HCT116 (cell line): Measurements from ENCODE around the gene EVL. TPM values are rescaled to one million over a fixed set of nuclear protein-coding genes. Genes with fewer than 3 reads are reported as not detected.

Source experiments
- ATAC-seq: fragments of 200-7000 bp; cut with Tn5 transposase; 2 replicates; pipeline ENCODE4 v1.9.1; 2020; ENCODE audit warnings: mild to moderate bottlenecking, moderate library complexity
- BruUV-seq: library from RNA; stranded (reverse); fragments of 400-500 nt; replicated peaks from 2 replicates; lab custom pipeline; 2021; lab: Mats Ljungman, UMichigan
- CTCF ChIA-PET: fragments of 300-600 bp; sonication (Branson Sonifier 250); formaldehyde crosslinking; loops from one replicate; lab custom pipeline; 2021; ENCODE audit warnings: antibody characterized with exemption; lab: Charles Lee
- POLR2A ChIA-PET: fragments of 300-600, 350-600 bp; sonication (Branson Sonifier 250); formaldehyde crosslinking; loops from one replicate; lab custom pipeline; 2021; ENCODE audit warnings: antibody characterized with exemption; lab: Charles Lee
- RAD21 ChIA-PET, 2 experiments: fragments of 300-600 bp; sonication (Branson Sonifier 250); formaldehyde crosslinking; loops; one replicate each; lab custom pipeline; 2023; ENCODE audit warnings: low total read pairs in 2 of 2; ENCODE audit not compliant: uncharacterized antibody in 2 of 2, unreplicated experiment in 2 of 2, low non-redundant PET in 1 of 2; lab: Charles Lee
- DNase-seq: peaks from one replicate; pipeline ENCODE4 v3.0.0-alpha.2; 2010; ENCODE audit warnings: low read depth, low spot score
- H2AFZ ChIP-seq: fragments of 200-600 bp; shearing (Covaris generic), sonication (generic); 2 replicates; pipeline ENCODE4 v1.6.1; 2017; ENCODE audit warnings: low read depth, mixed run types, mixed read lengths, antibody characterized with exemption, low read length; ENCODE audit not compliant: poor library complexity, severe bottlenecking
- H3K27ac ChIP-seq: 2 replicates; pipeline ENCODE4 v1.5.1; 2012; ENCODE audit warnings: low read depth, low read length
- H3K27me3 ChIP-seq: fragments of 200-600 bp; sonication (generic); 2 replicates; pipeline ENCODE4 v1.6.1; 2016; ENCODE audit warnings: mixed run types, low read length, mixed read lengths; ENCODE audit not compliant: insufficient read depth
- H3K36me3 ChIP-seq, 2 experiments: fragments of 200-500 bp in 1 of 2; fragments of 200-600 bp in 1 of 2; sonication (Bioruptor generic) in 1 of 2; sonication (generic) in 1 of 2; 2 replicates each; pipeline versions ENCODE4 v1.5.1 to v1.6.1; 2014 to 2016; ENCODE audit warnings: low read length in 2 of 2, inconsistent platforms in 1 of 2, mixed read lengths in 1 of 2, mixed run types in 1 of 2; ENCODE audit not compliant: insufficient read depth in 2 of 2, control insufficient read depth in 1 of 2
- H3K4me1 ChIP-seq, 2 experiments: fragments of 200-600 bp in 1 of 2; sonication (generic) in 1 of 2; 2 replicates each; pipeline versions ENCODE4 v1.5.1 to v1.6.1; 2012 to 2017; ENCODE audit warnings: low read length in 2 of 2, inconsistent platforms in 1 of 2, mild to moderate bottlenecking in 1 of 2, mixed read lengths in 1 of 2, mixed run types in 1 of 2, moderate library complexity in 1 of 2; ENCODE audit not compliant: insufficient read depth in 2 of 2, control insufficient read depth in 1 of 2
- H3K4me2 ChIP-seq: fragments of 200-600 bp; sonication (generic); 2 replicates; pipeline ENCODE4 v1.6.1; 2017; ENCODE audit warnings: mixed run types, low read length, mixed read lengths
- H3K4me3 ChIP-seq, 2 experiments: fragments of 200-600 bp in 1 of 2; sonication (generic) in 1 of 2; replicated peaks in 1 of 2; 2 replicates each; pipeline ENCODE4 v1.5.1; 2011 to 2016; ENCODE audit warnings: low read length in 2 of 2, control low read depth in 1 of 2, low read depth in 1 of 2, mild to moderate bottlenecking in 1 of 2, mixed read lengths in 1 of 2, mixed run types in 1 of 2
- H3K79me2 ChIP-seq: fragments of 200-600 bp; sonication (generic); 2 replicates; pipeline ENCODE4 v1.6.1; 2017; ENCODE audit warnings: mild to moderate bottlenecking, mixed run types, low read length, moderate library complexity, mixed read lengths; ENCODE audit not compliant: insufficient read depth
- H3K9ac ChIP-seq: fragments of 200-600 bp; sonication (generic); 2 replicates; pipeline ENCODE4 v1.6.1; 2016; ENCODE audit warnings: low read length, mixed read lengths
- H3K9me2 ChIP-seq: fragments of 200-600 bp; sonication (generic), shearing (Covaris generic); 2 replicates; pipeline ENCODE4 v1.6.1; 2017; ENCODE audit warnings: mixed run types, mild to moderate bottlenecking, moderate library complexity; ENCODE audit not compliant: insufficient read depth
- H3K9me3 ChIP-seq, 2 experiments: fragments of 200-500 bp in 1 of 2; fragments of 200-600 bp in 1 of 2; sonication (Bioruptor generic) in 1 of 2; sonication (generic) in 1 of 2; 2 replicates each; pipeline ENCODE4 v1.6.1; 2014 to 2017; ENCODE audit warnings: low read length in 2 of 2, mixed read lengths in 2 of 2, inconsistent platforms in 1 of 2, low read depth in 1 of 2, mild to moderate bottlenecking in 1 of 2, mixed run types in 1 of 2, moderate library complexity in 1 of 2; ENCODE audit not compliant: control insufficient read depth in 1 of 2, insufficient read depth in 1 of 2
- H4K20me1 ChIP-seq: fragments of 200-600 bp; sonication (generic), shearing (Covaris generic); 2 replicates; pipeline ENCODE4 v1.6.1; 2017; ENCODE audit warnings: mixed run types, mild to moderate bottlenecking, moderate library complexity; ENCODE audit not compliant: insufficient read depth
- CEBPB ChIP-seq: IDR thresholded peaks from 2 replicates; pipeline ENCODE4 v1.6.1; 2012; ENCODE audit warnings: low read depth
- EGR1 ChIP-seq: IDR thresholded peaks from 2 replicates; pipeline ENCODE4 v1.6.1; 2012; ENCODE audit warnings: low read depth
- ELF1 ChIP-seq: IDR thresholded peaks from 2 replicates; pipeline ENCODE4 v1.6.1; 2012; ENCODE audit warnings: low read depth, borderline replicate concordance
- RAD21 ChIP-seq: IDR thresholded peaks from 2 replicates; pipeline ENCODE4 v1.6.1; 2012; ENCODE audit warnings: low read depth, mild to moderate bottlenecking
- SIN3A ChIP-seq: IDR thresholded peaks from 2 replicates; pipeline ENCODE4 v1.6.1; 2012; ENCODE audit warnings: low read depth
- SRF ChIP-seq: IDR thresholded peaks from 2 replicates; pipeline ENCODE4 v1.6.1; 2012; ENCODE audit warnings: low read depth
- TCF7L2 ChIP-seq: IDR thresholded peaks from 2 replicates; pipeline ENCODE4 v1.7.0; 2011; ENCODE audit warnings: borderline replicate concordance, inconsistent platforms; ENCODE audit not compliant: insufficient read depth, insufficient read length; ENCODE audit errors: extremely low read depth
- ZNF274 ChIP-seq: fragments of 200-500 bp; sonication (Bioruptor generic); IDR thresholded peaks from 2 replicates; pipeline ENCODE4 v1.6.1; 2014; ENCODE audit warnings: mild to moderate bottlenecking, low read depth, low read length, inconsistent platforms
- intact Hi-C: fragments of 100-400 bp; cut with micrococcal nuclease; formaldehyde crosslinking; loops from 2 replicates; pipeline ENCODE4 v1.10.0; 2022
- total RNA-seq: library from RNA; stranded (reverse); gene quantifications from one replicate; pipeline ENCODE4 v1.2.1, GENCODE V29; 2021; ENCODE audit not compliant: unreplicated experiment
- TF ChIP-seq, protein P1 (sequence below), 3 experiments: fragments of 200-600 bp in 1 of 3; sonication (generic) in 1 of 3; IDR thresholded peaks in 2 of 3; conservative IDR thresholded peaks in 1 of 3; 2 replicates each; pipeline ENCODE4 v1.5.1; 2012 to 2017; ENCODE audit warnings: low read depth in 2 of 3, low read length in 2 of 3, antibody characterized with exemption in 1 of 3, borderline replicate concordance in 1 of 3, control low read depth in 1 of 3, mild to moderate bottlenecking in 1 of 3, mixed read lengths in 1 of 3, mixed run types in 1 of 3, moderate library complexity in 1 of 3; ENCODE audit not compliant: insufficient read depth in 1 of 3
- TF ChIP-seq, protein P2 (sequence below): IDR thresholded peaks from 2 replicates; pipeline ENCODE4 v1.6.1; 2011; ENCODE audit warnings: mild to moderate bottlenecking, low read length, moderate library complexity; ENCODE audit not compliant: insufficient replicate concordance; ENCODE audit errors: extremely low read depth
- TF ChIP-seq, protein P3 (sequence below): IDR thresholded peaks from 2 replicates; pipeline ENCODE4 v1.6.1; 2012; ENCODE audit warnings: low read depth
- TF ChIP-seq, protein P4 (sequence below): IDR thresholded peaks from 2 replicates; pipeline ENCODE4 v1.6.1; 2012

EVL gene
- total RNA-seq, 1 experiment from 2014 or later: 19.9 TPM

DNA sequence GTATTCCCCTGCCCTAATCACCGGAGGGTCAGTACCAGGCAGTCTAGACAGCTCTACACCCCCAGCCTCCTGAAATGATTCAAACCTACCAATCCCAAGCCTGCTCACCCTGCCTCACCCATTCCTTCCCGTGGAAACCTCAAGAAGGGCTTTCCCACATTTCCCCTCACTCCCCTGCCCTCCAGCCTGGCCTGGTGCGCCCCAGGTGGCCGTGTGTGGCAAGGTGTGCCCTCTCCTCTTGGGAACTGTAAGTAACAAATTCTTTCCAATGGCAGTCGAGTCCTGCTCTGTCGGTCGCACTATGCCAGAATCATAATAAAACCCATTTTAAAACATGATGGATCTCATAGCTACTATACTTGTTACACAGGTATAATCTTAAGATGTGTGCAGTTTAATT is 108.1 kb downstream of the EVL start:
- Histone ChIP-seq H3K9me3 (no peaks in the 10 kb centered on the region), H3K27me3 (no peaks in the 10 kb centered on the region), H3K27ac (no peak overlapping the region), H4K20me1 (no peaks in the 10 kb centered on the region)
- POLR2A ChIA-PET: no interaction called here
- CTCF ChIA-PET: interaction anchor here (1.4 kb wide), 1 partner anchor 19 kb away, joined by 5 read pairs; no protein-coding TSS in a partner anchor
- no peak for DNase-seq
- no peak for TF ChIP-seq ZNF274
- TF ChIP-seq, protein P1, sequence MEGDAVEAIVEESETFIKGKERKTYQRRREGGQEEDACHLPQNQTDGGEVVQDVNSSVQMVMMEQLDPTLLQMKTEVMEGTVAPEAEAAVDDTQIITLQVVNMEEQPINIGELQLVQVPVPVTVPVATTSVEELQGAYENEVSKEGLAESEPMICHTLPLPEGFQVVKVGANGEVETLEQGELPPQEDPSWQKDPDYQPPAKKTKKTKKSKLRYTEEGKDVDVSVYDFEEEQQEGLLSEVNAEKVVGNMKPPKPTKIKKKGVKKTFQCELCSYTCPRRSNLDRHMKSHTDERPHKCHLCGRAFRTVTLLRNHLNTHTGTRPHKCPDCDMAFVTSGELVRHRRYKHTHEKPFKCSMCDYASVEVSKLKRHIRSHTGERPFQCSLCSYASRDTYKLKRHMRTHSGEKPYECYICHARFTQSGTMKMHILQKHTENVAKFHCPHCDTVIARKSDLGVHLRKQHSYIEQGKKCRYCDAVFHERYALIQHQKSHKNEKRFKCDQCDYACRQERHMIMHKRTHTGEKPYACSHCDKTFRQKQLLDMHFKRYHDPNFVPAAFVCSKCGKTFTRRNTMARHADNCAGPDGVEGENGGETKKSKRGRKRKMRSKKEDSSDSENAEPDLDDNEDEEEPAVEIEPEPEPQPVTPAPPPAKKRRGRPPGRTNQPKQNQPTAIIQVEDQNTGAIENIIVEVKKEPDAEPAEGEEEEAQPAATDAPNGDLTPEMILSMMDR (IDR thresholded peaks at IDR 0.05 in 2 of 3, conservative IDR thresholded peaks at IDR 0.05 in 1 of 3; ENCODE audit: borderline replicate concordance in 1 of 3, insufficient read depth in 1 of 3, low read depth in 2 of 3, low read length in 2 of 3): peak in 1 of 3 experiments; percentile 20; a peak in 2 of 6 replicates
- TF ChIP-seq, all 23 proteins: peak for 1
- no peaks in the 10 kb centered on the region for H3K79me2 ChIP-seq
- no peaks in the 10 kb centered on the region for H3K9me2 ChIP-seq
- H2AFZ ChIP-seq: no peak overlapping the region
- intact Hi-C loops: no loop called here
- no peak overlapping the region for H3K4me3 ChIP-seq
- no peaks in the 10 kb centered on the region for H3K4me1 ChIP-seq
- peak; percentile 46; the same call in 1 of the 2 replicates for ATAC-seq
- H3K9ac ChIP-seq: no peak overlapping the region
- RAD21 ChIA-PET: no interaction called here
- no TSS peak for BruUV-seq
- H3K4me2 ChIP-seq: no peak overlapping the region
- H3K36me3 ChIP-seq: no peaks in the 10 kb centered on the region

DNA sequence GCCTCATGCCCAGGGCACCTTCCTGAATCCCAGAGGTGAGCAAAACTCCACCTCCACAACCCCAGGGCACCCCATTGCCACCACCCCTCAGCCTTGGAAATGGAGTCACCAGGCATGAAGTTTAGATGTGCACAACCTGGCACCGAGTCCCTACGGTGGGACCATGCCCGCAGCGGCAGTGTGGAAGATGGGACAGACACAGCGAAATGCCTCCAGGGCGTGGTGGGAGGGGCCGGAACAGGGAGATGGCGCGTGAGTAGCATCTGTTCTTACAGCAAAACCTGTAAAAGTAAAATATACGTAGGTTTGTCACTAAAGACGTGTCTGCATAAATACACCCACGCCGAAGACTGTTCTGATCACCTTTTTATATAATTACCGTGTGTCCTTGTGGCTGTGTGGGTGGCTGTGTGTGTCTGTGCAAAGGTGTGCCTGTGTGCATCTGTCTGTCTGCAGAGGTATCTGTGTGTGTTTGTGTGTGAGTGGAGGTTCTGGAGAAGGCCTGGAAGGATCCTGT is 111.6 kb downstream of the EVL start:
- no peak for ATAC-seq
- Histone ChIP-seq H3K9me2 (no peaks in the 10 kb centered on the region), H3K27me3 (no peaks in the 10 kb centered on the region), H3K4me3 (no peak overlapping the region), H3K4me1 (no peaks in the 10 kb centered on the region), H2AFZ (no peak overlapping the region), H3K4me2 (no peak overlapping the region), H3K36me3 (no peaks in the 10 kb centered on the region), H3K27ac (no peak overlapping the region), H3K9me3 (no peaks in the 10 kb centered on the region), H3K79me2 (no peaks in the 10 kb centered on the region), H3K9ac (no peak overlapping the region), H4K20me1 (no peaks in the 10 kb centered on the region)
- no TSS peak for BruUV-seq
- POLR2A ChIA-PET: no interaction called here
- intact Hi-C loops: no loop called here
- RAD21 ChIA-PET: no interaction called here
- CTCF ChIA-PET: no interaction called here
- no peak for DNase-seq
- TF ChIP-seq SIN3A (no peak), EGR1 (no peak), ELF1 (no peak), TCF7L2 (no peak), SRF (no peak), CEBPB (no peak), RAD21 (no peak)
- TF ChIP-seq, protein P2, sequence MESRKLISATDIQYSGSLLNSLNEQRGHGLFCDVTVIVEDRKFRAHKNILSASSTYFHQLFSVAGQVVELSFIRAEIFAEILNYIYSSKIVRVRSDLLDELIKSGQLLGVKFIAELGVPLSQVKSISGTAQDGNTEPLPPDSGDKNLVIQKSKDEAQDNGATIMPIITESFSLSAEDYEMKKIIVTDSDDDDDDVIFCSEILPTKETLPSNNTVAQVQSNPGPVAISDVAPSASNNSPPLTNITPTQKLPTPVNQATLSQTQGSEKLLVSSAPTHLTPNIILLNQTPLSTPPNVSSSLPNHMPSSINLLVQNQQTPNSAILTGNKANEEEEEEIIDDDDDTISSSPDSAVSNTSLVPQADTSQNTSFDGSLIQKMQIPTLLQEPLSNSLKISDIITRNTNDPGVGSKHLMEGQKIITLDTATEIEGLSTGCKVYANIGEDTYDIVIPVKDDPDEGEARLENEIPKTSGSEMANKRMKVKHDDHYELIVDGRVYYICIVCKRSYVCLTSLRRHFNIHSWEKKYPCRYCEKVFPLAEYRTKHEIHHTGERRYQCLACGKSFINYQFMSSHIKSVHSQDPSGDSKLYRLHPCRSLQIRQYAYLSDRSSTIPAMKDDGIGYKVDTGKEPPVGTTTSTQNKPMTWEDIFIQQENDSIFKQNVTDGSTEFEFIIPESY: no peak
- TF ChIP-seq, protein P3, sequence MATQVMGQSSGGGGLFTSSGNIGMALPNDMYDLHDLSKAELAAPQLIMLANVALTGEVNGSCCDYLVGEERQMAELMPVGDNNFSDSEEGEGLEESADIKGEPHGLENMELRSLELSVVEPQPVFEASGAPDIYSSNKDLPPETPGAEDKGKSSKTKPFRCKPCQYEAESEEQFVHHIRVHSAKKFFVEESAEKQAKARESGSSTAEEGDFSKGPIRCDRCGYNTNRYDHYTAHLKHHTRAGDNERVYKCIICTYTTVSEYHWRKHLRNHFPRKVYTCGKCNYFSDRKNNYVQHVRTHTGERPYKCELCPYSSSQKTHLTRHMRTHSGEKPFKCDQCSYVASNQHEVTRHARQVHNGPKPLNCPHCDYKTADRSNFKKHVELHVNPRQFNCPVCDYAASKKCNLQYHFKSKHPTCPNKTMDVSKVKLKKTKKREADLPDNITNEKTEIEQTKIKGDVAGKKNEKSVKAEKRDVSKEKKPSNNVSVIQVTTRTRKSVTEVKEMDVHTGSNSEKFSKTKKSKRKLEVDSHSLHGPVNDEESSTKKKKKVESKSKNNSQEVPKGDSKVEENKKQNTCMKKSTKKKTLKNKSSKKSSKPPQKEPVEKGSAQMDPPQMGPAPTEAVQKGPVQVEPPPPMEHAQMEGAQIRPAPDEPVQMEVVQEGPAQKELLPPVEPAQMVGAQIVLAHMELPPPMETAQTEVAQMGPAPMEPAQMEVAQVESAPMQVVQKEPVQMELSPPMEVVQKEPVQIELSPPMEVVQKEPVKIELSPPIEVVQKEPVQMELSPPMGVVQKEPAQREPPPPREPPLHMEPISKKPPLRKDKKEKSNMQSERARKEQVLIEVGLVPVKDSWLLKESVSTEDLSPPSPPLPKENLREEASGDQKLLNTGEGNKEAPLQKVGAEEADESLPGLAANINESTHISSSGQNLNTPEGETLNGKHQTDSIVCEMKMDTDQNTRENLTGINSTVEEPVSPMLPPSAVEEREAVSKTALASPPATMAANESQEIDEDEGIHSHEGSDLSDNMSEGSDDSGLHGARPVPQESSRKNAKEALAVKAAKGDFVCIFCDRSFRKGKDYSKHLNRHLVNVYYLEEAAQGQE: no peak
- TF ChIP-seq, protein P4, sequence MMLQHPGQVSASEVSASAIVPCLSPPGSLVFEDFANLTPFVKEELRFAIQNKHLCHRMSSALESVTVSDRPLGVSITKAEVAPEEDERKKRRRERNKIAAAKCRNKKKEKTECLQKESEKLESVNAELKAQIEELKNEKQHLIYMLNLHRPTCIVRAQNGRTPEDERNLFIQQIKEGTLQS: no peak
